COLO668 (cell line): ENCODE measurements around the gene GANC.

Experiments used
- DNase-seq: peaks from one replicate; lab custom pipeline; 2025; ENCODE audit not compliant: unreplicated experiment; lab: John Stamatoyannopoulos, UW

Gene GANC

DNA sequence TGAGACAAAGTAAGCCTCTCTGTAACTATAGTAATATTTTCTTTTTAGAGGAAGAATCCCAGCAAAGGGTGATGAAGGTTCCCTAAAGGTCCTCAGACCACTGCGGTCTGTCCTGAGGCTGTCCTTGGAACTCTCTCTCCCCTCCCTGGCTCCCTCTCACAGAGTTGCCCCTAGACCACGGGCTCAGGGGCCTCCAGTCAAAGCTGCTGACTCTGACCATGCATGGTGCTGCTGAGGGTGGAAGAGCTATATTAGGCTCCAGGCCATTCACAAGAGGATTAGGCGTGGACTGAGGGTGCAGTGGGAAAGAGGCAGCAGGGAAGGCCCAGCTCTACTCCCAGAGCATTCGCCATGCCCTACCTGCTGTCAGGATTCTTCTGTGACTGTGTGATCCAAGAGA is 100.9 kb downstream of the GANC start:
- no peak for DNase-seq

DNA sequence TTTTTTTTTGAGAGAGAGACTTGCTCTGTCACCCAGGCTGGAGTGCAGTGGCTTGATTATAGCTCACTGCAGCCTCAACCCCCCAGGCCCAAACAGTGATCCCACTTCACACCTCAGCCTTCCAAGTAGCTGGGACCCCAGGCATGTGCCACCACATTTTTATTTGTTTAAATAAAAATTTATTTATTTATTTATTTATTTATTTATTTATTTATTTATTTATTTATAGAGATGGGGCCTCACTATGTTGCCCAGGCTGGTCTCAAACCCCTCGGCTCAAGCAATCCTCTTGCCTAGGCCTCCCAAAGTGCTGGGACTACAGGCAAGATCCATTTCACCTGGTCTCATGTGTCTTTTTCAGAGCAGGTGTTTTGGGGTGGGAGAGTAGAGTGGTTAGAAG is 101.8 kb downstream of the GANC start:
- no peak for DNase-seq

DNA sequence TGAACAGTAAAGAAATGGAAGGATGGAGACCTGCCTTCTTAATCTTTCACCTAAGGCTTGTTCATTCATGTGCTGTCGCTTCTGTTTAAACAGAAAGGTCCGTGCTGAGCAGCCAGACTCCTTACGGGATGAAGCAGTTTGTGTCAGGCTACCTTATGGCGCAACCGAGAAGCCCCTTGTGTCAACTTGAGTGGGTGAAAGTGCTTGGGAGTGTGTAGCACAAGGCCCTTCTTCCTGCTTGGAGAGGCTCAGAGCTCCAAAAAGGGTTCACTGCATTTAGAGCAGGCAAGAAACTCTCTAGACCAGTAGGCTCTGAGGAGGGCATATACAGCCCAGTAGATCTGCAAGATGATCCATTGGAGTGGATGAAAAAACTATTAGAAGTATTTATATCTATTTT is 102.3 kb downstream of the GANC start:
- DNase-seq = no peak

DNA sequence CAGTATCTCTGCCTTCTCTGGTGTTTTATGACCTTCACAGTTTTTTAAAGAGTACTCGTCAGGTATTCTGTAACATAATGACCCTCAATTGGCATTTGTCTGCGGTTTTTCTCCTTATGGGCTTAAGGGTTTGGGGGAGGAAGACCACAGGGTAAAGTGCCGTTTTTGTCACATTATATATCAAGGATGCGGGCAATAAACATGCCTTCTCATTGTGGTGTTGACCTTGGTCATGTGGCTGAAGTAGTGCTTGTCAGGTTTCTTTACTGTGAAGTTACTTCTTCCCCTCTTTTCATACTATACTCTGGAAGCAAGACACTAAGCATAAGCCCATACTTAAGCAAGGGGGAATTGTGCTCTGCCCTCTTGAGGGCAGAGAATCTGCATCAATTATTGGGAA is 102.9 kb downstream of the GANC start:
- DNase-seq = no peak

DNA sequence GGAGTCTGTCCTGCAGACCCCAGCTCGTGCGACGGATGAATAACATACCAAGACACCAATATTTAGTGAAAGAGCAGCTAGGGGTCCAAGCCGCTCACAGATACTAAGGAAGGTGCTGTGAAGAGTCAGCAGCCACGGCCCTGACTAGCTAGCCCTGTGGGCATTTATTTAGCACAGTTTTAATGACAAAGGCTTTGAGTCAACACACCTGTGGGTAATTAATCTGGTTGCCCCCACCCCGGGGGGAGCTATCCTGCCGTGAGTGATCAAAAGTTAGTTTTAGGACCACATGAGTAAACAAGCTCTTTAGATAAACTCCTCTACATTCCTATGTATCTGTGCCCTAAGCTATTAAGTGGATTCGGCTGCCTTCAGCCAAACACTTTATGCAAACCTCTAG is 105.0 kb downstream of the GANC start:
- DNase-seq = no peak

DNA sequence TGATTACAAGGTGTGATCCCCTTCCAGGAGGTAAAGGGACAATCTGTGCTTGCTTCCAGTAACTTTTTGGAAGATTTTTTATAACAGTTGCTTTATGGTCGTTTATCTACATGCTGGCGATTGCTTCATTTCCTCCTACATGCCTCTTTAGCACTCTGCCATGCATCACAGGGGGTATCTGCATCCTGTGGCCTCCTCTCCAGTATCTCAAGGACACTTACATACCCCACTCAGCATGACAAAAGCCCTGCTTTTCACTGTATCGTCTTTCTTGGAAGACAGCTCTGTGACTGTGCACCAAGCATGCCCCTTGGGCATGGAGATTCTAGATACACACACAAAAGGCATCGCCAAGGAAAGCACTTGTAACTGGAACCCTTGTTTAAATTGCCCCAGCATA is 111.6 kb downstream of the GANC start:
- DNase-seq = no peak

DNA sequence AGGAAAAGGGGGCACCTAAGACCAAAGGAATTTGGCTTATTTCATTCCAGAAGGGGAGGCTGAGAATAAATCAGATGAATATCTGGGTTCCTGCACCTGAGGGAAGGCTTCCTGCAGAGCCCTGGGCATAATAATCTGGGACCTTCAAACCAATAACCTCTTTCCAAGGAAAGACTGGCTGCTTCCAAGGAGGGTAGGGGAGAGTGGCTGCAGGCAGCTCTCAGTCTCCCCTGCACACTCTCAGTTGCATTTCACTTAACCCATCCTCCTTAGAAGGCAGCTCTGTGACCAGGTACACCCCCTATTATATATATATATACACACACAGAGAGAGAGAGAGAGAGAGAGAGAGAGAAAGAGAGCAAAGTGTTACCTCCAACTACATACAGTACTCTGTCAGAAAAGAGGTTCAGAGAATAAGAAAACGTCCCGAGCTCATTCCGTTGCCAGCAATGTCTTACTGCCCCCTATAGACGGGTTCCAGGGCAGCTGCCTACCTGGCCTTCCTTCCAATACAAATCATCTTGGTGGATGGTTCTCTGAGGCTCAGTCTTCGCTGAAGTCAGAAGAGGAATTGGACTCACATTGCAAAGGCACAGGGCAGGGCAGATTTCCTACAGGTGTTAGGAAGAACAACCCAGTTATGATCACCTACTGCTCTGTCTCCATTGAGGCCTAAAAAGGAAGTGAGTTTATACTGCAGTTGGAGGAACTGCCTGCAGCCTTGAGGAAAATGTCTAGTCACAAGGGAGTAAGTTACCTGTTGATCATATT is 112.4 kb downstream of the GANC start:
- DNase-seq = peak; percentile 11

DNA sequence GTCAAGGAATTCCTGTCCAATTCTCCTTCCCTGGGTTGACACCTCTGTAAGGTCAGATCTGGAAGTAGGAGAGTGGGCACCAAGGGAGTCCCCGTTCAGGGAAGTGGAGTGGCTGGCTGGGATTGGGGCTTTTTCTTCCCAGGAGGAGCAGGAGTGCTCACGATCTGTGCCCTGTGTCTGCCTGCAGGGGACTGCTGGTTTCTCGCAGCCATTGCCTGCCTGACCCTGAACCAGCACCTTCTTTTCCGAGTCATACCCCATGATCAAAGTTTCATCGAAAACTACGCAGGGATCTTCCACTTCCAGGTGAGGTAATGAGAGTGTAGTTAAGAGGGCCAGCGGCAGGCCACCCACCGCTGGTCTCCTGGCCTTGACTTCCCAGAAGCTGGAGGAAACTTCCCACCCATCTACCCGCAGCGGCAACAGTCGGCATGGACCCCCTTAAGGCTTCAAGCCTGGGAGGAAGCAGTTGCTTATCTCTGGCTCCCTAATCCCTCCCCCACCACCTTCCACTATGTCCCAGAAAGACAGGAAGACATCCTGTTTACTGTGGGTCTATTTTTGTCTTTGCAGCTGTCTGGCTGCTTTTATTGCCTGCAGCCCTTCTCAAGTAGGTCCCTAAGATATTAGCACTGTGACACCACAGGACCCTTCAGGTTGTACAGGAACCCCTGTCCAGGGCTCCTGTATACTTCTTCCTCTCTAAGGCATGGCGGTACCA is 113.1 kb downstream of the GANC start:
- no peak for DNase-seq

DNA sequence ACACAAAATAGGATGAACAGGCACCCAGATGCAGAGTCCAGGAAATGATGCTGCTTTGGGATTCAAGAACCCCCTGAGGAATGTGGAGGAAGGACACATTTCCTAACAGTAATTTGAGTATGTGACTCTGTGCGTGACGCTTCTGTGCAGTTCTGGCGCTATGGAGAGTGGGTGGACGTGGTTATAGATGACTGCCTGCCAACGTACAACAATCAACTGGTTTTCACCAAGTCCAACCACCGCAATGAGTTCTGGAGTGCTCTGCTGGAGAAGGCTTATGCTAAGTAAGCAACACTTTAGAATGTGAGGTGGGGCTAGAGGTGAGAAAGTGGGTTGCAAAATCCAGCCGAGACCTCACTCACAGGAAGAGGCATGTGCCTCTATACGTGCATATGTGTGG is 114.6 kb downstream of the GANC start:
- no peak for DNase-seq

DNA sequence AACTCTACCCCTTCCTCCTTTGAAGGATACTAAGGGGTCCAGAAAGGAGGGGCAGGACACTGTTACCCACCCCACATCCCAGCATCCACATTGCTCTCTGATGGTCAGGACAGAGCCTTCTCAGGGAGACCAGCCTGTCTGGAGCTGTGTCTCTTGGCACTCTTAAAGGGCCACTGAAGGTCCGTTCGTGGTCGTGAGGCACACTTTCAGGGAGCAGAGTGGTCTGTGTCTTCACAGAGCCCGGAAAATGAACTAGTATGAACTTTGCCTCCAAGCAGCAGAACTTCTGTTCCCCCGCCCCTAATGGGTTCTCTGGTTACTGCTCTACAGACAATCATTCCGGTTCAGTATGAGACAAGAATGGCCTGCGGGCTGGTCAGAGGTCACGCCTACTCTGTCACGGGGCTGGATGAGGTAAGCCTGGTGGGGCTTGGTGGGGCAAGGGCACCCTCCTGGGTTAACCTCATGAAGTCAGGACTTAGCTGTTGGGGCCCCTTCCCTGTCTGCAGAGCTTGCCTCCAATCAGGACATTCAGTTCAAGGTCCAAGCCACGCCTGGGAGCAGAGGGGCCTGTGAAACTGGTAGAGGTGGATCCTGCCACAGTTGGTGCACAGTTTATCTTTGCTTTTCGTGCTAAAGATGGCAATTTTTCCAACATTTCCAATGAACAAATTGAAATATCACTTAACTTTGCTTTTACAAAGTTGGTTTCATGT is 119.5 kb downstream of the GANC start:
- no peak for DNase-seq

DNA sequence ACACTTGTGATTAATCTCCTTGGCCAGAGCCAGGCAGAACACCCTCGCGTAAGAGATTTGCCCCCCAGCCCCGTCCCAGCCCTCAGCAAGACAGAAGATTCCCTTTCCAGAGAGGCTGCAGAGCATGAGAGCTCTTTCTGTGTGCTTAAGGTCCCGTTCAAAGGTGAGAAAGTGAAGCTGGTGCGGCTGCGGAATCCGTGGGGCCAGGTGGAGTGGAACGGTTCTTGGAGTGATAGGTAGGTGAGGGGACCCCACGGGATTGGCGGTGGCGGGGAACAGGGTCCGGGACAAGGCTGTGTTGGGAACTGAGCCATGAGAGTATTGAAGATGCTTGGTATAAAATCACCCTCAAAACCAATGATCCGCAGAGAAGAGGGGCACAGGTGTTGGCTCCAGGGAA is 121.1 kb downstream of the GANC start:
- no peak for DNase-seq

DNA sequence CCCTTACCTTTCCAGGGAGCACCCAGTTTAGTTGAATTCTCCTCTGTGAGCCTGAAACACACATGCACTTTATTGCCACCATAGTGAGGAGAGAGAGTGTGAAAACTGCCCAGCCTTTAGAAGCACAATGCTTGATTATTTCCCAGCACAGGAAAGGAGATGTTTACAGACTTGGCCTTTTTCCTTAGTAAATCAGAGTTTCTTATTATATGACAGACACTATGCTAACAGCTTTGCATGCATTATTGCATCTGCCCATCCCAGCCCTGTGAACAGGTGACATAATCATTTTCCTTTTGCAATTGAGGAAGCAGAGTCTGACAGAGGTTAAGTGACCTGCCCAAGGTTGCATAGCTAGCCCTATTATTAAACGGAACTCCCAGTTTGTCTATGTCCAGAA is 122.8 kb downstream of the GANC start:
- no peak for DNase-seq

DNA sequence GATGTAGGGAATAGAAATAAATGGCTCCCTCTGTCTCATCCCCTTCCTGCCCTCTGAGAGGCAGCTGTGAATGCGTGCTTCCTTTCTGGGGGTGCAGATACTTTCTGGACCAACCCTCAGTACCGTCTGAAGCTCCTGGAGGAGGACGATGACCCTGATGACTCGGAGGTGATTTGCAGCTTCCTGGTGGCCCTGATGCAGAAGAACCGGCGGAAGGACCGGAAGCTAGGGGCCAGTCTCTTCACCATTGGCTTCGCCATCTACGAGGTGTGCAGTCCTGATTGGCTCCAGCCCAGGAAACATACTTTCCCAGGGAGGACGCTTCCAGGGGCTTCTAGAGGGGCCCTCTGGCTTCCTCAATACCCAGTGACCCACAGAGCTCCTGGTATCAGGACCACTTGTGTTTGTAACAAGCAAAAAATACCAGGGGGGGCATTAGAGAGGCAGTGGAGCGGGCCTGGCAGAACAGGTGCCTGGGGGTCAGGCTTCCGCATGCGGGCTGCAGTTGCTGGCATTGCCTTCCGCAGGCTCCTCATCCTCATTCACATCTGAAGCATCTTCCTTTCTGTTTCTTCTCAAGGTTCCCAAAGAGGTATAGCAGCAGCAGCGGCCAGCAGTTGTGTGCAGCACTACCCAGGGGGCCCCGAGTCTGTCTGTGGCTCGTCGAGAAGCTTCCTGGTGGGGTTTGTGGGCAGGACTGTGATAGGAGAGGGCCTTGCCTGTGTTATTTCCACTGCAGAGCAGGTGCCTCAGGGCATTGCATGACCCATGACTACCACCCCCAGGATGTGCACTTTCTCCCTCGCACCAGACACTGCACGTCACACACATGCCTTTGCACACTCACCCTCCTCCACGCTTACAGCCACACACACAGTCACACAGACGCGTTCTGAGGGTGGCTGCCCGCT is 128.8 kb downstream of the GANC start:
- no peak for DNase-seq

DNA sequence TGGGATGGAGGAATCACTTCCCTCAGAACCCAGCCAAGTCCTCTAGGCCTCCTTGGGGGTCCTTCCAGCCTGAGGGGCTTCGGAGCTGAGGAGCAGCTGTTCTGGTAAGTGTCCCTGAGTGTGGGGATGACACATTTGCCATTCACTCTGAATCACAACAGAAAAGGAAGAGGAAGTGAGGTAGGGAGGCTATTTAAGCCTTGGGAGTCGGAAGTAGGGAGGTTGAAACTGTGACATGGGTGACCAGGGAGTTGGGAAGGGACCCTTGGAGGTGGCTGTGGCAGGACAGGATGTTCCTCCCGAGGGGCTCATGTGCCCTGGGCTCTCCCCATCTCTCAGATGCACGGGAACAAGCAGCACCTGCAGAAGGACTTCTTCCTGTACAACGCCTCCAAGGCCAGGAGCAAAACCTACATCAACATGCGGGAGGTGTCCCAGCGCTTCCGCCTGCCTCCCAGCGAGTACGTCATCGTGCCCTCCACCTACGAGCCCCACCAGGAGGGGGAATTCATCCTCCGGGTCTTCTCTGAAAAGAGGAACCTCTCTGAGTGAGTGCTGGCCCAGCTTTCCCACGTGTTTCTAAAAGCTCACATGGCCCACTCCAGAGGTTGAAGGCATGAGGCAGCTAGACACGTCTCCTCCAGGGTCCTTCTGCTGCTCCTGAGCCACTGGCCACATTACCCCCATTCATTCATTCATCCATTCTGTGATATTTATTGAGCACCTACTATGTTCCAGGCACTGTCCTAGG is 129.6 kb downstream of the GANC start:
- DNase-seq = no peak

DNA sequence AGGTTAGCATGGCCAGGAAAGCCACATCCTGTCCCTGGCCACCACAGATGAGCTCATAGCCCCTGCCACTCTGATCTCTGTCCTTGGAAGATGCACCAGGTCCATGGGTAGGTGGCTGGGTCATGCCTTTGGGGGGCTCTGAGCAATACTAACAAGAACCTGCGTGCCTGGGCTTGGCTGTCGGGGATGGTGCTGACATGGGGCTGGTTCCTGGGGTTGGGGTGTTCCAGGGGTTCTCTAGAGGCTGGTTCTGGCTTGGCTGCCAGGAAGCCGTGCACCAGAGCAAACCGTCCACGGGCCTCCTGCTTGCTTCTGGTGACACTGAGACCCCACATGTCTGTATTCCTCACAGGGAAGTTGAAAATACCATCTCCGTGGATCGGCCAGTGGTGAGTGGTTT is 130.4 kb downstream of the GANC start:
- no peak for DNase-seq

DNA sequence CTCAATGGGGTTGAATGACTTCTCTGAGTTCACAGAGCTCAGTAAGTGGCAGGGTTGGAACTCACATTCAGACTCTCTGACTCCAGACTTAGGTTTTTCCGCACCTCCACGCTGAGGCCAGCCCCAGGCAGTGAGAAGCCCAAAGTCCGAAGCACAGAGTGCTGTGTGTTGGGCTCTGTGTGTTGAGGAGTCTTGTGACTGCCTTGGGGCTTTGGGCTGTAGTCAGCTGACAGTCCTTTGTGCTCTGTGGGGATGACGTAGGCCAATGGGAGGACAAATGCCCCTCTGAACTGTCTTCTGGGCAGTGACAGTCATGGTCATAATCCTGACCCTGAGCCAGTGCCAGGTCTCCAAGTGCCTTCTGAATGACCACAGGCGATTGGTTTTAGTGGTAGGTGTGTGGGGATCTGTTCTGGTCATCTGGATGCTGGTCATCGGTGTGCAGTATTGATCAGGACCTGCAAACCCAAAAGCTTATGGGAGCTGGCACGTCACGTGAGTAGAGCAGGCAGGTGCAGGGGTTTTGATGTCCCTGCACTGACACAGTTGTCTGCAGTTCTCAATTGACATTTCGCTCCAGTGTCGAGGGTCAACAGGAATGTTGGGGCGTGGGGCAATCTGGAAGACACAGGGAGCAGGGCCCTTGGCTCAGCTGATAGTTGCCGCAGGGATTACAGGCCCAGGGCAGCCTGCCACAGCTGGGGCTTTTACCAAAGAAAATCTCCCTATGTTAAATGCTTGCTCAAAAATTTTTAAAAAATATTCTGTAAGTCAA is 131.6 kb downstream of the GANC start:
- DNase-seq = no peak

DNA sequence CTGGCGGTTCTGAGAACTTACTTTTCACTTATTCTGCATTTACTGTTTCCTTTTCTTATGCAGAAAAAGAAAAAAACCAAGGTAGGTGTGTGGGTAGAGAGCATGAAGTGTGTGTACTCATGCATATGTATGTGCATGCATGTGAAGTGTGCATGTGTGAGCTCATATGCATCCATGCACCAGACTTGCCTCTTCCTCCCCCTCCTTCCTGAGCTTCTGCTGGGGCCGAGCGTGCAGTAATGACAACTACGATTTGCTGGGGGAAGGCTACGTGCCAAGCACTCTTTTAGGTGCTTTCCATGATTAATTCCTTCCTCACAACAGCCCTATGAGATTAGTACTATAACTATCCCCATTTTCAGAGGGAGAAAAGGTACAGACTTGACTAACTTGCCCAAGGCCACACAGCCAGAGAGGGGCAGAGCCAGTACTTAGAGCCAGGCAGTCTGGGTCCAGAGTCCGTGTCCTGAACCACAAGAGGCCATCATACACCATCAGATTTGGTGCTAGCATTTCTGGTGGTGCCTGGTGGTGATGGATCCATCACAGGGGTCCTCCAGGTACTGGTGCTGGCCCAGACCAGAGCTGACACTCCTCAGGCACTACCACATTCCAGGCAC is 133.0 kb downstream of the GANC start:
- DNase-seq = no peak
